Measurements from ENCODE around the gene EFCAB12. TPM values are rescaled to one million over a fixed set of nuclear protein-coding genes. Genes with fewer than 3 reads are reported as not detected.

EFCAB12 gene
- total RNA-seq, 1 experiment from 2014 or later: not detected

DNA sequence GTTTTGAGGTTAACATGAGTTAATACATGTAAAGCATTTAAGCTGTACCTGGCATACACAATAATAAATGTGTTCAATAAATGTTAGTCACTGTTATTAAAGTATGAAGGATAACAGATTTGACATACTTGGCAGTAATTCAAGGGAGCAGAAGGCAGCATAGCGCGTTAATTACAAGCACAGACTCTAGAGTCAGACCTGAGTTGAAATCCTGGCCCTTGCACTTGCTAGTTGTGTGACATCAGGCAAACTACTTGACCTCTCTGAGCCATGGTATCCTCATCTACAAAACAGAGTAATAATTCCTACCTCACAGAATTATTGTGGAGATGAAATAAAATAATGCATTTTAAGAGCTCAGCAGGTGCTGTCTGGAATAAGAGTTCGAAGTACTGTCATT, 17.0 kb upstream of the EFCAB12 start:
- no peak for DNase-seq (ENCODE audit: low read depth)

DNA sequence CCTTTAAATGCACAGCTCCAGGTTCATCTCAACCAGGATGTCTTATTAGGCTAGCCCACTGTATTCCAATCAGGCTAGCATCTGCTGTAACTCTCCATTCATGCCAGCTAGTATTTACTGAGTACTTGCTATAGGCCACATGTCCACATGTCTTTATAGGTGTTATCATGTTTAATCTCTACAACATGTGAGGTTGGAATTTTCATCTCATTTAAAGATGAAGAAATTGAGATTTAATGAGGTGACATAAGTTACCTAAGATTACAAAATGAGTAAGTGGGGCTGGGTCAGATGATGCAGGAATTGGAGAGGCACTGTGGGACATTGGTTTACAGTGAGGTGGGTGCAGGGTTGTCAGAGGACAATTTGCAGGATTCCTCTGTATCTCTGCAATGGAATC, 14.5 kb upstream of the EFCAB12 start:
- DNase-seq (ENCODE audit: low read depth): no peak

DNA sequence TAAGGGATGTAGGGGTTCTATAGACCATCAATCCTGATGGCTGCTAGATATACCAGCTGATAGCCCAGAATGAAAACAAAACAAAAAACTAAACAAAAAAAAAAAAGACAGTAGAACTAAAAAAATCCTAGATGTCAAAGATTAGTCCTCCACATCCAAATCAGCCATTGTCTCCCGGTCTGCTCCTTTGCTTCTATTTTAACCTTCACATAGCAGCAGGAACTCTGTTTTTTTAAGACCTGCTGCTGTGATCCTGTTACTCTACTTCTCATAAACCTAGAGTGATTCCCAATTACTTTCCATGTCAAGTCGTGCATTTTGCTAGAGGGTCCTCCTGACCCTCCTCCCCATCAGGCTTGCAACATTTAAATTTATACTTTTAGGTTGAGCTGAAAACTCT, 14.1 kb upstream of the EFCAB12 start:
- DNase-seq (ENCODE audit: low read depth): no peak

DNA sequence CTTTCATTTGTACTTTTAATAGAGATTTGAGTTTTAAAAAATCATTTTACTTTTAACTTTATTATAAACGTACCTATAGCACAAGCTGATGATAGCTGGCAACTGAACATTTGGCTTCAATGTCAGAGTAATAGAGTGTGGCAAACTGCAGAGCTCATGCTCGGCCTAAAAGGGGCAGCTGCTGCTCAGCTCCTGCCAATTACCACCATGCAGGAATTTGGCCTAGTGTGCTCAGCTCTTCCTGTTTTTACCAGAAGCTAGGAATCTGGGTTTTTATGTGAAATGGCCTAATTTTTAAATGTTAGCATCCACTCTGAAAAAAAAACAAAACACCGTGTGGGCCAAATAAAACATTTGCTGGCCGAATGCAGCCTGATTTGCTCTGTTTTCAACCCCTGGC, 13.3 kb upstream of the EFCAB12 start:
- peak; percentile 51 for DNase-seq (ENCODE audit: low read depth)

GRCh38 chr3:129441215-129441614, 12.8 kb upstream of the EFCAB12 start:
- DNase-seq (ENCODE audit: low read depth): peak; percentile 9

- DNase-seq (ENCODE audit: low read depth): no peak
These were observed 12.3 kb upstream of the EFCAB12 start for GRCh38 chr3:129440618-129441190.

DNA sequence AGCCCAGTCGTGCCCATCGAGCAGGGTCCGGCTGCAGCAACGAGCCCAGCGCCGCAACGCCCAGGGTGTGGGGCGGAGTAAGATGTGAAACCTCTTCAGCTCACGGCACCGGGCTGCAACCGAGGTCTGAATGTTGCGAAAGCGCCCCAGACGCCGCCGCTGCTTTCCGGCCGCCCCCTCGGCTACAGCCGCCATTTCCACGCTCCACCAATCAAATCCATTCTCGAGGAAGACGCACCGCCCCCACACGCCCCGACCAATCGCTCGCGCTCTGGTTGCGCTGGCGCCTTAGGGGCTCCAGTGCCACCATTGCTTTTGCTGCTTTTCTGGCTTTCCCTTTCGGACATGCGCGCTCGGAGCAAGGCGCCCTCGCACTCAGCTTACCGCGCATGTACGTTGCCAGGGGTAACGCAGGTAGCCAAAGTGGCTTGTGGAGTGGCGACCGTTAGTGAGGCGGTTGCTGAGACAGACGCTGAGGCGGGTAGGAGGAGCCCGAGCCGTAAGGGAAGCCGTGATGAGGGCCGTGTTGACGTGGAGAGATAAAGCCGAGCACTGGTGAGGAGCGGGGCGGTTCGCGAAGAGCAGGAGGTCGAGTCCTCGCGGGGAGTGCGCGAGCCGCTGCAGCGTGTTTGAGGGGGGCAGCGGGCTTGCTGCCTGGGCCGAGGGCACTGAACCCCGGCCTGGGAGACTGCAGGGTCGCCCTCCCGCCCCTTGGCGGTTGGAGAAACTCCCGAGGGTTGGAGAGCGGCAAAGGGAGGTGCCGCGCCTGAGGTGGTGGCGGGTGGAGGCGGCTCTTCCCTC, 11.6 kb upstream of the EFCAB12 start, which contains the start of the genes IFT122 and MBD4:
IFT122 (plus strand) TSS at position 408 of the 801 bp plus-strand sequence; CDS start at position 515, 107 bp downstream.
MBD4 (minus strand) TSS at position 132 of the 801 bp plus-strand sequence; CDS start at position 17, 115 bp downstream.
- peak; percentile 100 for DNase-seq (ENCODE audit: low read depth)

DNA sequence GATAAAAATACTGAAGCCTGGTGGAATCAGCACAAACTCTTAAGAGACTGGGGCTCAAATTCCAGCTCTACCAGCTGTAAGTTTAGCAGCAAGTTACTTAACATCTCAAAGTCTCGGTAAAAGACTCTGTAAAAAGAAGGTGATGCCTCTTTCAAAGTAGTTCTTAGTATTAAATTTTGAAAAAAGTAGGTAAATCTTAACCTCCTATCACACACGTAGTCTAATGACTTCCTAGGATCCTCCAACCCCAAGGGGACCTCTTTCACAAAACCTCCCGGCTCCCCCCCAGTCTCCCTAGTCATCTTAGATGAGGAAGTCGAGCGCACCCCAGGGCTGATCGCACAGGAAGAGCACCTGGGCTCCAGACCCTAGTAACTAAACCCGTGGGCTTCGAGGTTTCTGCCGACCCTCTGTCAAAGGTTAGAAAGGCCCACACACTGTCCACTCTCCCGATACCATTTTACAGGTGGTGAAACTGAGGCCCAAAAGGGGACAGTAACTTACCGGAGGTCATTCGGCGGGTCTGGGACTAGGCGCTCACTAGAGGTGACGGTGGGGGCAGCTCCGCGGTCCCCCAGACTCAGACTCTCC, 10.9 kb upstream of the EFCAB12 start:
- DNase-seq (ENCODE audit: low read depth): peak; percentile 45

DNA sequence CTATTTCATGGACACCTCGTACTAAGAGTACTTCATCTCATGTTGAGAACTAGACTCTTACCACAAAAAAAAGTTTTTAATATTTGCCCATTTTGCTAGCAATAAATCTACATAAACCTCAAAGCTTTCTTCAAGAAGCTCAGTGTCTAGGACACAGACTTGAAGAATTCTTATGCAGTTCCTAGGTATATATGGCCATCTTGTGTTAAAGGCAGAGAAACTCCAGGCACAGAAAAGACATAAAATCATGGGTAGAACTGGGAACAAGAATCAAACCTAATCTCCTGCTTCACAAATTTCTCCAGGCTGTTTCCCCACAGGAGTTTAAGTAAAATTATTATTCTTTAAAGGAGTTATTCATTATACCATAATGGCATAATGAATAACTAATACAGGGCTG, 6.9 kb upstream of the EFCAB12 start:
- DNase-seq (ENCODE audit: low read depth): no peak

GRCh38 chr3:129434140-129434539, 5.7 kb upstream of the EFCAB12 start:
- no peak for DNase-seq (ENCODE audit: low read depth)

GRCh38 chr3:129433565-129433964, 5.1 kb upstream of the EFCAB12 start:
- DNase-seq (ENCODE audit: low read depth): no peak

GRCh38 chr3:129432671-129433070, 4.2 kb upstream of the EFCAB12 start:
- no peak for DNase-seq (ENCODE audit: low read depth)

DNA sequence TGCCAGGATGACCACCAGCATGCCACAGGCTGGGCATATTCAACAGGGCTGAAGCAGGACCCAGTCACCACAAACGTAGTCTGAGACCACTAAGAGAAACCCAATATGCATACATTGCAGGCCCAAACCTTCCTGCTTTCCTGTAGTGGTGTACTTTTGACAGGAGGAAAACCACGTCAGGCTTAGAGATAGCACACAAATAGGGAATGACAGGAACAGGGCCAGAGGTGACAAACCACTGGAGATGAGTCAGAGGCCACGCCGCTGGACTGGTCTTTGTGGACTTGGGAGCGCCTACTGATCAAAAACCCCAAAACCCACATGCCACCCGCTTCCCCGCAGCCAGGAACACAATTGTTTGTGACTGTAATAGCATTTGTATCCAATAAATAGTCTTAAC, 3.6 kb upstream of the EFCAB12 start:
- no peak for DNase-seq (ENCODE audit: low read depth)

DNA sequence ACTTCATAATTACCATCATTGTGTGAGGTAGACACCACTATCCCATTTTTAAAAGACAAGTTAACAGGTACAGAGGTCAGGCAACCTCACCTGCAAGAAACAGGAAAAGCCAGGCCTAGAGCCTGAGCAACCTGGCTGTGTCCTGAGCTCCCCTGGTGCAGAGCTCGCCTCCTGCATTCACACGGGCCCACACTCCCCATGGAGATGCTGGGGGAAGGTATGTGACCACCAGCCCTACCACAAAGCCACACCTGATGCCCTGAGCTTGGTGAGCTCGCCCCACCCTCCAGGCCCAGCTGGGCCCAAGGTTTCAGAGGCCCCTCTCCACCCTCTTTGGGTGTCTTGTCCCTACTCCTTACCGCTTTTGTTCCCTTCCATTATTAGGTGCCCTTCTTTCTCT, 1.2 kb upstream of the EFCAB12 start:
- no peak for DNase-seq (ENCODE audit: low read depth)

GRCh38 chr3:129429080-129429451, 630 bp upstream of the EFCAB12 start:
- DNase-seq (ENCODE audit: low read depth): peak; percentile 33

DNA sequence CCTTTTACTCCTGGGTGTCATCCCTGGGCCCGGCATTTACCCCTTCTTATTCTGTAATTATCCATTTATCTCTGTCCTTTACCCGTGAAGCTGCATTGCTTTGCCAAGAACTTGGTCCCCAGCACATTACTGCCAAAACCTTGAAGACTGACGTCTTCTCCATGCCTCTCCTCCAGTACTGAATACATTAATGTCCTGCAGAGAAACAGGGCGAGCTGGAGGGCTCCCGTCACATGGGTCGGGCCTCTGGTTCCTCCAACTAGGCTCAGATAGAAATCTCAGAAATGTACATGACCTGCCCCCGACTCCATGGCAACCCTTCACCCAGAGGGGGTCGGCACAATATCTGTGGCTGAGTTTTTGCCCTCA, 445 bp downstream of the EFCAB12 start:
- DNase-seq (ENCODE audit: low read depth): no peak

- no peak for DNase-seq (ENCODE audit: low read depth)
These were observed 2.8 kb downstream of the EFCAB12 start for GRCh38 chr3:129425619-129426018.

DNA sequence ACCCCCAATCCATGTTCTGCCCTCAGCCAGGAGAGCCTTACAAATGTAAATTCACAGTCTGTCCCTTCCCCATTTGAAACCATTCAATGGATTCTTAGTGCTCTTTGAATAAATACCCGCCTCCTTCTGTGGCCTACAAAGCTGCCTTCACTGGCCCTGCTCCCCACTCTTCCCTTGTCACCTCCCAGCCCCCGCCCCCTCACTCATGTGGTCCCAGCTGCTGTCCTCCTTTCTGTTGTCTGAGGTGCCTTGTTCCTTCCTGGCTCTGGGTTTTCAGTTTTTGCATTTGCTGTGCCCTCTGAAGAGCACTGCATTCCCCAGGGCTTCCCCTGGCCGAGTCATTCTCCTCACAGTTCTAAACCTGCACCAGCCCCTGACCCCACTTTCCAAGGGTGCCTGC, 3.2 kb downstream of the EFCAB12 start:
- DNase-seq (ENCODE audit: low read depth): no peak

GRCh38 chr3:129424185-129424841, 4.1 kb downstream of the EFCAB12 start:
- no peak for DNase-seq (ENCODE audit: low read depth)

GRCh38 chr3:129422897-129423296, 5.5 kb downstream of the EFCAB12 start:
- no peak for DNase-seq (ENCODE audit: low read depth)

DNA sequence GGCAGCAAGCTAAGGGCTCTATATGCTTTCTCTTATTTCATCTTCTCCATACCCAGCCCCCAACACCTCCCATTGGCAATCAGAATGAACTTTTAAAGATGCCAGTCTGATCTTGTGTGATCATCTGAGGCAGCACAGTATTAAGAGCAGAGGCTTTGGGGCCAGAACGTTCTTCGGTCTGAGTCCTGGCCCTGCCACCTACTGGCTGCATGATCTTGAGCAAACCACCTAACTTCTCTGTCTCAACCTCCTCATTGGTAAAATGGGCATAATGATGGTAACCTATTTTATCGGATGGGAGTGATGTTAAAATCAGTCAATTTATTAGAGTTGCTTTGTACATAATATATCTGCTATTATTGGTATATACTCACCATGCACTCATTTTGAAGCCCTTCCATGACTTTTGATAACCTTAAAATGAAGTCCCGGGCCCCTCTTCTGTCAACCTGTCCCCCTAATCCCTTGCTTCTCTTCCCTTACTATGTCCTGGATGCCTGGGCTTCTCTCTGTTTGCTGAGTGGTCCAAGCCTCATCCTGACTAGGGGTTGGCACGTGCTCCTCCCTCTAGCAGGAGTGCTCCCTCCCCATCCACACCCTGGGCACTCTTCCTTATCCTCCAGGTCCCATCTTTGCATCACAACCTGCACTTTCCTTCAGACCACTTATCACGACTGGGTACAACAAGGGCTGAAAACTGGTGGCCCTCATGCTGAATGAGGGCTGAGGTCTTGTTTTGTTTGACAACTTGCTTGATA, 6.3 kb downstream of the EFCAB12 start:
- DNase-seq (ENCODE audit: low read depth): no peak

Measured in Daoy (cell line).